Skeletal muscle cell (primary cell): ENCODE results near the gene N4BP2.
"Not testable (repeated sequence)": the region's sequence is repeated elsewhere in the genome, so short reads cannot be mapped to it uniquely, and the experiment has no call there.

Source experiments
- DNase-seq: peaks from one replicate; pipeline ENCODE4 v3.0.0-alpha.2; 2010; ENCODE audit warnings: low read depth
- H3K4me3 ChIP-seq: 2 replicates; pipeline ENCODE4 v1.5.1; 2011; ENCODE audit warnings: low read depth, mild to moderate bottlenecking, control low read depth, low read length, moderate library complexity

The N4BP2 gene

DNA sequence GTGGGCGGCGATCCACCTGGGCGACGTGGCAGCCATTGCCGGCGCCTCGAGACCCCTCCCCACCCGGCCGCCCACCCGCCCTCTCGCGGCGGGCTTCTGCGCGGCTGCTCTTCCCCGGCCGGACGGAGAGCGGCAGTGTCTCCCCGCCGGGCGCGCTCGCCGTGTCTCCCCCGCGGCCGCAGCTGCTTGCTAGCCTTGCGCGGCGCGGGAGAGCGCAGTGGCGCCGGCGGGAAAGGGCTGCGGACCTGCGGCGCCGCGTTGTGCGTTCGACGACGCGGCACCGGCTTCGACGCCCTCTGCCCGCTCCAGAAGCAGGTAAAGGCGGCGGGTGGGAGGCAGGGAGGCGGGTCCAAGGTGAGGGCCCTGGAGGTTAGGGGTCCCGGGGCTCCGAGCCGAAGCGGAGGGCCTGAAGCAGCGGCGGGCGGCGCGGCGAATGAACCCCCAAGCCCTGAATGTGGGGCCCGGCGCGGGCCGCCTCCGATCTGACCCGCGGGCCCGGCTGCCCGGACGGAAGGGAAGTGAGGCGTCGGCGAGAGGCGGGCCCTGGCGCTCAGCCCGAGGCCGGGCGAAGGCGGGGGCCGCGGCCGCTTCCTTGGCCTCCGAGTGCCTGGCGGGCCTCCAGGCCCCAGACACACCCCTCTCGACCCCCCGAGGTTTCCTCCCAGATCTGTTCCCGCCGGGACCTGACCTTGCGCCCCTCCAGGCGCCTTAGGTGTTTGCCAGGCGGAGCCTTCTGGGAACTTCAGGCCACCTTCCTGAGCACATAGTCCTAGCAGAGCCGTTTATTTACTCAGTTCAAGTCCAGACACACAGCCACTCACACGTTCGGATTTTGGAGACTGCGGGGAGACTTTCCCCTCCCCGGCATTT lies at the start of gene N4BP2:
N4BP2 (plus strand) TSS at position 135 of the 870 bp plus-strand sequence. CDS start 40,491 bp downstream, outside the sequence.
- DNase-seq, result peak; percentile 48

DNA sequence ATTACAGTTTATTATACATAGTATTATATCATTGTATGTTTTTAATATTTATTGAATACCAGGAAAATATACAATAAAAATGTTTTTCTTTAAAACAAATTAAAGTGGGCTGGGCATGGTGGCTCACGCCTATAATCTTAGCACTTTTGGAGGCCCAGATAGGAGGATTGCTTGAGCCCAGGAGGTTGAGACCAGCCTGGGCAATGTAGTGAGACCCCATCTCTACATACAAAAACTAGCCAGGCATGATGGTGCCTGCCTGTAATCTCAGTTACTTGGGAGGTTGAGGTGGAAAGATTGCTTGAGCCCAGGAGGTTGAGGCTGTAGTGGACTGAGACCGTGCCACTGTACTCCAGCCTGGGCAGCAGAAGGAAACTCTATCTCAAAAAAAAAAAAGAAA lies 40.6 kb upstream of the N4BP2 start:
- no peak for DNase-seq
- no peak overlapping the region for H3K4me3 ChIP-seq

More for the DNA sequence above, at the start of gene N4BP2:
- H3K4me3 ChIP-seq, result peak within 1 kb of the TSS; percentile 76

DNA sequence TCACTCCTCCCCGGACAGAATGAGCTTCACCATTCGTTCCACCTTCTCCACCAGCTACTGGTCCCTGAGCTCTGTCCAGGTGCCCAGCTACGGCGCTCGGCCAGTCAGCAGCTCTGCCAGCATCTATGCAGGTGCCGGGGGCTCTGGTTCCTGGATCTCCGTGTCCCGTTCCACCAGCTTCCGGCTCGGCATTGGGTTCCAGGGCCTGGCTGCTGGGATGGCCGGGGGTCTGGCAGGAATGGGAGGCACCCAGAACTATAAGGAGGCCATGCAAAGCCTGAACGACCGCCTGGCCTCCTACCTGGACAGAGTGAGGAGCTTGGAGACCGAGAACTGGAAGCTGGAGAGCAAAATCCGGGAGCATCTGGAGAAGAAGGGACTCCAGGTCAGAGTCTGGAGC lies 36.4 kb upstream of the N4BP2 start:
- no peak for DNase-seq
- H3K4me3 ChIP-seq, result no peak overlapping the region

DNA sequence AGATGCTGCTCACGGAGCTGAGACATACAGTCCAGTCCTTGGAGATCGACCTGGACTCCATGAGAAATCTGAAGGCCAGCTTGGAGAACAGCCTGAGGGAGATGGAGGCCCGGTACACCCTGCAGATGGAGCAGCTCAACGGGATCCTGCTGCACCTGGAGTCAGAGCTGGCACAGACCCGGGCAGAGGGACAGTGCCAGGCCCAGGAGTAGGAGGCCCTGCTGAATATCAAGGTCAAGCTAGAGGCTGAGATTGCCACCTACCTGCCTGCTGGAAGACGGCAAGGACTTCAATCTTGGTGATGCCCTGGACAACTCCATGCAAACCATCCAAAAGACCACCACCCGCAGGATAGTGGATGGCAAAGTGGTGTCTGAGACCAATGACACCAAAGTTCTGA lies 35.5 kb upstream of the N4BP2 start:
- not testable (repeated sequence) for H3K4me3 ChIP-seq, DNase-seq

DNA sequence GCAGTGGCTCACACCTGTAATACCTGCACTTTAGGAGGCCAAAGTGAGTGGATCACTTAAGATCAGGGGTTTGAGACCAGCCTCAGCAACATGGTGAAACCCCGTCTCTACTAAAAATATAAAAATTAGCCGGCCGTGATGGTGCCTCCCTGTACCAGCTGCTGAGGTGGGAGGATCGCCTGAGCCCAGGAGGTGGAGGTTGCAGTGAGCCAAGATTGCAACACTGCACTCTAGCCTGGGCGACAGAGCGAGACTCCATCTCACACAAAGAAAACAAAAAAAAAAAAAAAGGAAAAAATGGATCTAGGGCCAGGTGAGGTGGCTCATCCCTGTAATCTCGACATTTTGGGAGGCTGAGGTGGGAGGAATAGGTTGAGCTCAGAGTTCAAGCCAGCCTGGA lies 32.6 kb upstream of the N4BP2 start:
- not testable (repeated sequence) for H3K4me3 ChIP-seq, DNase-seq

DNA sequence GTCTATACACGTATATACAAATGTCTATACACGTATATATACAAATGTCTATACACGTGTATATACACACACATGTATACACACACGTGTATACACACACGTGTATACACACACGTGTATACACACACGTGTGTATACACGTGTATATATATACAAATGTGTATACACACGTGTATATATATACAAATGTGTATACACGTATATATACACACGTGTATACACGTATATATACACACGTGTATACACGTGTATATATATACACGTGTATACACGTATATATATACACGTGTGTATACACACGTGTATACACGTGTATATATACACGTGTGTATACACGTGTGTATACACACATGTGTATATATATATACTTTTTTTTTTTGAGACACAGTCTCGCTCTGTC lies 23.9 kb upstream of the N4BP2 start:
- no peak for DNase-seq
- no peak overlapping the region for H3K4me3 ChIP-seq

DNA sequence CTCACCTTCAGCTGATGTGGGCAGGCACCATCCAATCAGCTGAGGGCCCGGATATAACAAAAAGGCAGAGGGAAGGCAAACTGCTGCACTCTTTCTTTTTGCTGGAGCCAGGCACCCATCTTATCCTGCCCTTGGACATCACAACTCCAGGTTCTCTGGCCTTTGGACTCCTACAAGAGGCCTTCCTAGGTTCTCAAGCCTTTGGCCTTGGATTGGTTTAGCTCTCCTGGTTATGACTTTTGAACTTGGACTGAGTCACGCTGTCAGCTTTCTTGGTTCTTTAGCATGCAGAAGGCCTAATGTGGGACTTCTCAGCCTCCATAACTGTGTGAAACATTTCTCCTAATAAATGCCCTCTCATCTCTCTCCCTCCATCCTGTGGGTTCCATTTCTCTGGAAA lies 23.0 kb upstream of the N4BP2 start:
- H3K4me3 ChIP-seq, result no peak overlapping the region
- no peak for DNase-seq

DNA sequence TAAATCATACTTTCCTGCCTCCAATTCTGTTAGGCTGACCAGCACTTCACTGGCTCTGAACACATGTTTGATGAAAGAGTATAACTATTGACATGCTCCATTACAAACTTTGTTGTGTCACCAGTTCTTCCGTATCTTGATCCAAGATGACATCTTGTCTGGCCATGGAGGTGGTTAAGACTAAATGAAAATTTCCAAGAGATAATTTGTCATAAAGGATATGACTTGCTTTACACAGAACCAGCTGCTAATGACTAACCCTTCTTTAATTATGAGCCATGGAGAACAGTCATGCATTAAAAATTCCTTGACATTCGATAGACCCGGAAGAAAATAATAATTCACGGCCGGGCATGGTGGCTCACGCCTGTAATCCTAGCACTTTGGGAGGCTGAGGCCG lies 17.7 kb upstream of the N4BP2 start:
- DNase-seq, result no peak
- H3K4me3 ChIP-seq, result no peak overlapping the region

DNA sequence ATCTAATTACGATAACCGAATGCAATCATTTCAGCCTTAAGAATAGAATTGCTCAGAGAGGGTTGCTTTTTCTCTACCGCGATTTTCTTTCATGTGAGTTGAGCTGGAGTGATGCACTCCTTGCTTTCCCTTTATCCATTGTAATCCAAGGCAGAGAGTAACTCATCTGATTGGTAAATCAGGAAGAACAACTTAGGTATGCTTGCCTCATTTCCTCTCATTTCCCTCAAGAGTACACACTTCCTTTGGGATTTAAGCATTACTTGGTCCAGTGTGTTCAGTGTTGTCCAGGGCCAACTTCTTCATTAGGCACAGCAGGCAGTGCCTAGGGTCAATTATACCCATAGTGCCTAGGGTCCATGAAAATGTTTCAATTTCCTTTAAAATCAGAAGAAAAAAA lies 15.7 kb upstream of the N4BP2 start:
- DNase-seq, result no peak
- H3K4me3 ChIP-seq, result no peak overlapping the region

DNA sequence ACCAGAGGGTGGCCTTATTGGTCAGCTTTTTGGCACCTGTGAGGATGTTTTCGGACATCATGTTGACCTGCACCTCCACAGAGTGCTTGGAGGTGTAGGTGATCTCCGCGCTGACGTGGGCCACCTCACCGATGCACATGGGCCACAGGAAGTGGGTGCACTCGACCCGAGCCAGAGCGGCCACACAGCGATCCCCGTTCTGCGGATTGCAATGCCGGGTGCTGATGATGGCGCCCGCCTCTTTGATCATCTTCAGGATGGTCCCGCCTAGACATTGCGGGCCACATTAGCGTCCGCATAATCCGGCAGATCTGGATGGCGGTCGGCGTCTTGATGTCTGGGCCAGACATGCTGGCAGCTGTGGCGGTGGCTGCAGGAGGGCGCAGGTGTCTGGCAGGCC lies 12.9 kb upstream of the N4BP2 start:
- H3K4me3 ChIP-seq, result no peak overlapping the region
- no peak for DNase-seq

DNA sequence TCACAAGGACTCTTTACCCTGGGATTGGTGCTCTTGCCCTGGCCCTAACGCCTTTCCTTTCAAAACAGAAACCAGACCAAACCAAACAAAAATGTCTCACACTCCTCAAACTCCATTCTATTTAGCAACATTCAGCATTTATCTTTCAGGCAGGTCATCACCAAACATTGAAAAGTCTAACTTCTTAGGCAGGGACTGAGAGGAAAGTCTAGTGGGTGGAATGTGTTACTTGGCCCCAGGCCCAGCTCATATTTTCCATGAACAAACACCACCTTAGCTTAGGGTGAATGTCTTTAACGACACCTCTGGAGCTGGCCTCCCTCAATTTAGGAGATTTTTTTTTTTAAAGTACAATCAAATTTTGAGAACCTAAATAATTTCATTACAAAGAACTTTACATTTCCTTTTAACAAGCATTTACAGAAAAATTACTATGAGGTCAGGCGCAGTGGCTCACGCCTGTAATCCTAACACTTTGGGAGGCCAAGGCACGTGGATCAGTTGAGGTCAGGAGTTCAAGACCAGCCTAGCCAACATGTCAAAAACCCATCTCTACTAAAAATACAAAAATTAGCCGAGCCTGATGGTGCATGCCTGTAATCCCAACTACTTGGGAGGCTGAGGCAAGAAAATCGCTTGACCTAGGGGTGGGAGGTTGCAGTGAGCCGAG lies 10.2 kb upstream of the N4BP2 start:
- H3K4me3 ChIP-seq, result no peak overlapping the region
- peak; percentile 37 for DNase-seq

DNA sequence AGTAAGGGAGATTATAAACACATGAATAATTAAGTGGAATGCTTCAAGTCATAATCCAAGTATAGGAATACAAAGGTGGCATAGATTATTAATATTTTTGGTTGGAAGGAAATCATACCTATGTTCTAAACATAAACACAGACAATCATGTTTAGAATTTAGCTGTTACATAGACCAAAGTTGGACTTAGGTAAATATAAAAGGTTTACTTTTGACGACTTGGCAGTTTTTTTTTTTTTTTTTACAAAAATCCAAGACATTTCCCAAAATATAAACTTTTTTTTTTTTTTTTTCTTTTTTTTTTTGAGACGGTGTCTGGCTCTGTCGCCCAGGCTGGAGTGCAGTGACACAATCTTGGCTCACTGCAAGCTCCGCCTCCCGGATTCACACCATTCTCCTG lies 3.5 kb upstream of the N4BP2 start:
- no peak overlapping the region for H3K4me3 ChIP-seq
- no peak for DNase-seq

DNA sequence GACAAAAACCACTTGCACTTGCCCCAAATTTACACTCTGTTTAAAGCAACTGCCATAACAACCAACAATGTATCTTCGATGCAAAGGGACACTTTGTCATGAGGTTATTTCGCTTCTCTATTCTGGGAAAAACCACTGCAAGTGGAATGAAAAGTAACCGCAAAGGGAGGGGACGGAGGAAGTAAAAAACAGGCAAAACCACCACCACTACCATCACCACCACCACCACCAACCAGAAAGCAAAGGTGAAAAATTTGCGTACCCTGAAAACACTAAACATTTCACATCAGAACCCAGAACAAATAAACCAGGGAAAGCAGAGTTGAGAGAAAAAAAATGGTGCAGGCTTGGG lies 1.2 kb upstream of the N4BP2 start:
- peak overlapping the region; percentile 76 for H3K4me3 ChIP-seq
- no peak for DNase-seq

DNA sequence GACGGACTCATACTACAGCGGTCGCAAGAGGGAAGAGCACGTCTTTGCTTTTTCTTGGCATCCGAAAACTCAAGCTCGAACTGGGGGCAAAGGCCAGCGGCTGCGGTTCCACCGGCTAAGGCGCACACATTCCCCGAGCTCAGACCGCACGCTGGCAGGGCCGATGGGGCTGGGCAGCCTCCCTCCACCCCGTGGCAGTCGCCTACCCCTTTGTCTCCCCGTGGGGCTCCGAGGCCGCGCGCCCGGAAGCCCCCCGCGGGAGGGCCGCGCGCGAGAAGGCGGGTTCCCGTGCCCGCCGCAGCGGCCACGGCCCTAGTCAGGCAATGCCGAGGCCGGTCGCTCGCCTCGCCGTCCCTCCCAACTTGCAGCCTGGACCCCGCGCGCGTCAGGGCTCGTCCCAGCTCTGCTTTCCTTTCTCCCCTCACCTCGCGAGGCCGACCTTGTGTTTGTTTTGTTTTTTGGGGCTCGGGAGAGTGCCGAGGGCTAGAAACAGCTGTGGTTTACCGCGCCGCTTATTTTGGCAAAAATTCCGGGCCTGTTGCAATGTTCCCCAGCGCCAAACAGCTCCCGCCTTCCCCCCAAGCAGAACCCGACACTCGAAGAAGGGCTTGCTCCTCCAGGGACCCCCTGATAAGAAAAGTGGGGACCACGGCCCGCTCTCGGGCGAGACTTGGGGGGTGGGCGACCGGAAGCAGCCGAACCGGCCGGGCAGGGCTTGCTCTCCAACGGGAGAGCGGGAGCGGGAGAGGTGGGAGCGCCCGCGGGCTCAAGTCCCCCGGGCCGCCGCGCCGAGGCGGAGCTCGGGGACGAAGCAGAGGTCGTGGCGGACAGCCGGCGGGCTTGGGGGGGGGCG lies 561 bp upstream of the N4BP2 start:
- H3K4me3 ChIP-seq, result peak overlapping the region; percentile 76

DNA sequence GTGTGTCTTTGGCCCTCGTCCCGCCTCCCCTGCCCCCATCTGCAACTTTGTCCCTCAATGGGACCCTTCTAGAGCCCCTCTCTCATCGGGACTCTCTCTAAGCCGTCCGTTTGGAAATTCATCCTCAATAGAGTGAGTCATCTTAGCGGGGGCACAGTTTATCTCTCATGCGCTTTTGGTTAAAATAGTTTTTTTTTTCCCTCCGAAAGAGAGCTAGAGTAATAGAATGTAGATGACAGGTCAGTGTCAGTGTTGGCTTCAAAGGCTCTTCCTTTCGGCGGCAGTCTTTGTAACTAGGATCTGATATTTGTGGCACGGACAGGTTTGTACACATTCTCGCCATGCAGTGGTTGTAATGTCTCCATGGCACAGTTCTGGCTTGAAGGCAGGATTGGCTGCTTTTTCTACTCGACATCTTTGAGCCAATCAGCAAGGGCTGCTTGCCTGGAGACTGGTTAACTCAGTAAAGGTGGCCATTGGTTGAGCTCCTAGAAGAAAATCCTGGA lies 989 bp downstream of the N4BP2 start:
- DNase-seq, result peak; percentile 90
- peak overlapping the region; percentile 76 for H3K4me3 ChIP-seq

More for the DNA sequence above, 561 bp upstream of the N4BP2 start:
- DNase-seq, result peak; percentile 80

DNA sequence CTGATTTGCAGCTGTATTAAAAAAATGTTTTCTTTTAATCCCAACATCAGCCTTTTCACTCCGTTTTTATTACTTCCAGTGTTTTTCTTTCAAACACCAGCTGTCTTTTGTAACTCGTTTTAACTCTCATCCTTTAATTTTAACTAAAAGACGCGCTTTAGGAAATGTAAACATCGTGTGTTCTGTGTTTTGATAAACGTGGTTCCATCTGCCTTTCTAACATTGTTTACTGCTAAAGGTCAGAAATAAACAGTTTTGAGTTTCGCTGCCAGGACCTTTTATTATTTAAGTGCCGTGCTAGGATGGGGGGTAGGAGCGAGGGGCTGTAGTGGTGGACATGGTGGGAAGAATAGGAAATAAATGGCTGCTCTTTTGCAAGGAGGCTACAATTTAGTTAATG lies 1.5 kb downstream of the N4BP2 start:
- DNase-seq, result no peak
- peak overlapping the region; percentile 76 for H3K4me3 ChIP-seq

DNA sequence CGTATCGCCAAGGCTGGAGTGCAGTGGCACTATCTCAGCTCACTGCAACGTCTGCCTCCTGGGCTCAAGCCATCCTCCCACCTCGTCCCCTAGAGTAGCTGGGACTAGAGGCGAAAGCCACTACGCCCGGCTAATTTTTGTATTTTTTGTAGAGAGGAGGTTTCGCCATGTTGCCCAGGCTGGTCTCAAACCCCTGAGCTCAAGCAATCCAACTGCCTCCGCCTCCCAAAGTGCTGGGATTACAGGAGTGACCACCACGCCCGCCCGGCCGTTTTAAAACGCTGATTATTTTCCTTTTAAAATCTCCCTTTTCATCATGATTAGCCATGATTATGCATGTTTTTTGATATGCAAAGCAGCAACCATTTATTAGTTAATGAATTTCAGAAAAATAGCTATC lies 2.2 kb downstream of the N4BP2 start:
- DNase-seq, result no peak
- H3K4me3 ChIP-seq, result peak overlapping the region; percentile 76

DNA sequence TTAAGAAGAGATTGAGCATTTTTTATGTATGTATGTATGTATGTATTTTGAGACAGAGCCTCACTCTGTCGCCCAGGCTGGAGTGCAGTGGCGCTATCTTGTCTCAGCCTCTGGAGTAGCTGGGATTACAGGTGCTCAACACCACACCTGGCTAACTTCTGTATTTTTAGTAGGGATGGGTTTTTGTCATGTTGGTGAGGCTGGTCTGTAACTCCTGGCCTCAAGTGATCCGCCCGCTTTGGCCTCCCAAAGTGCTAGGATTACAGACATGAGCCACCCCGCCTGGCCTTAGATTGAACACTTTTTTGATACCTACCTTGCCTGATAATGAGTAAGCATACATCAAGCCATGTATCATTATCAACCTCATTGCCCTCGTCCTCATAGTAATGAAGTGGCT lies 2.7 kb downstream of the N4BP2 start:
- DNase-seq, result no peak
- H3K4me3 ChIP-seq, result no peak overlapping the region

DNA sequence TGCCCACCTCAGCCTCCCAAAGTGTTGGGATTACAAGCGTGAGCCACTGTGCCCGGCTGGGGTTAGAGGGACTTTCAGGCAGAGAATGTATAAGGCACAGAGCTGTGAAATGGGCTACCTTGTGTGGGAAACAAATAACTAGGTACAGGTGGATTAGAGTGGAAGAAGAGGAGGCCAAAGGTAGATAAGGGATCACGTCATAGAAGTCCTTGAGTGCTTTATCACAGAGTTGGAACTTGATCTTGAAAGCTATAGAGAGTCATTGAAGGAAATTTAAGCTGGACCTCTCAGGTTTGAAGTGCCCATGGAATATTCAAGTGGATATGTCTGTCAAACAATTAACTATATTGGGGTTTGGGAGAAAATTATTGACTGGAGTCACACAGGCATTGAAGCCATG lies 8.4 kb downstream of the N4BP2 start:
- H3K4me3 ChIP-seq, result no peak overlapping the region
- DNase-seq, result no peak

DNA sequence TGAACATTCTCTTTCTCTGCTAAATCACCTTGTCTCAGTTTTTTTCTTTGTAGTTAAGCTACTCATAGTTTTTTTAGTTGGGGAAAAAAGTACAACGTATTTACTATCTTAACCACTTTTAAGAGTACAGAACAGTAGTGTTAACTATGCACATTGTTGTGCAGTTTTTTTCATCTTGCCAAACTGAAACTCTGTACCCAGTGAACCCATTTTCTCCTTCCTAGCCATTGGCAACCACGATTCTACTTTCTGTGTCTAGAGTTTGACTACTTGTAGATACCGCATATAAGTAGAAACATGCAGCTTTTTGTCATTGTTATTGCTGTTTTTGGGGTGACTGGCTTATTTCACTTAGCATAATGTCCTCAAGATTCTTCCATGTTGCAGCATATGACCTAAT lies 10.0 kb downstream of the N4BP2 start:
- no peak for DNase-seq
- no peak overlapping the region for H3K4me3 ChIP-seq
